Ectodermal cell (in vitro differentiated cells): Measurements from ENCODE around the gene CNNM4.
"Not testable (repeated sequence)": the region's sequence is repeated elsewhere in the genome, so short reads cannot be mapped to it uniquely, and the experiment has no call there.

ENCODE experiments used
- H3K27ac ChIP-seq: 2 replicates; pipeline ENCODE4 v1.7.0; 2013; ENCODE audit warnings: mild to moderate bottlenecking, low read depth, low read length; ENCODE audit not compliant: insufficient read depth, poor library complexity, severe bottlenecking
- H3K27me3 ChIP-seq: 2 replicates; pipeline ENCODE4 v1.7.0; 2013; ENCODE audit warnings: mild to moderate bottlenecking, low read length; ENCODE audit not compliant: insufficient read depth, control insufficient read depth, poor library complexity, severe bottlenecking
- H3K36me3 ChIP-seq: one replicate; pipeline ENCODE4 v1.7.0; 2013; ENCODE audit warnings: low read length; ENCODE audit not compliant: control insufficient read depth, insufficient read depth
- H3K4me1 ChIP-seq: one replicate; pipeline ENCODE4 v1.7.0; 2013; ENCODE audit warnings: low read length; ENCODE audit not compliant: control insufficient read depth, insufficient read depth
- H3K4me3 ChIP-seq: 2 replicates; pipeline ENCODE4 v1.7.0; 2013; ENCODE audit warnings: low read depth, low read length, control low read depth; ENCODE audit not compliant: insufficient read depth
- H3K9me3 ChIP-seq: 2 replicates; pipeline ENCODE4 v1.7.0; 2013; ENCODE audit warnings: mild to moderate bottlenecking, low read length, moderate library complexity; ENCODE audit not compliant: control insufficient read depth
- WGBS, 2 experiments: methylation state at CpG; one replicate each; pipeline ENCODE4 v1.1.7; 2013; ENCODE audit warnings: missing lambda C conversion rate in 2 of 2; 5-methylcytosine and 5-hydroxymethylcytosine counted together

CNNM4 gene

GRCh38 chr2:96801786-96802595 is 41.3 kb downstream of the CNNM4 start:
- H3K4me1 ChIP-seq: no peaks in the 10 kb centered on the region
- no peaks in the 10 kb centered on the region for H3K27me3 ChIP-seq
- no peak overlapping the region for H3K4me3 ChIP-seq
- H3K27ac ChIP-seq: no peak overlapping the region
- peaks cover 10% of the 10 kb centered on the region for H3K36me3 ChIP-seq
- H3K9me3 ChIP-seq: no peaks in the 10 kb centered on the region
- WGBS, 2 experiments: 93% methylated on average over 10 of the region's 10 CpGs

GRCh38 chr2:96802721-96803120 is 42.0 kb downstream of the CNNM4 start:
- Histone ChIP-seq H3K27me3 (no peaks in the 10 kb centered on the region), H3K9me3 (no peaks in the 10 kb centered on the region), H3K36me3 (peaks cover 10% of the 10 kb centered on the region), H3K4me3 (no peak overlapping the region), H3K27ac (no peak overlapping the region), H3K4me1 (no peaks in the 10 kb centered on the region)
- WGBS, 2 experiments: 95 to 96% methylated on average over 7 of the region's 7 CpGs

GRCh38 chr2:96804986-96805385 is 44.3 kb downstream of the CNNM4 start:
- Histone ChIP-seq H3K27ac (no peak overlapping the region), H3K36me3 (peaks cover 19% of the 10 kb centered on the region), H3K4me1 (no peaks in the 10 kb centered on the region), H3K4me3 (no peak overlapping the region), H3K27me3 (no peaks in the 10 kb centered on the region), H3K9me3 (no peaks in the 10 kb centered on the region)

- WGBS, 2 experiments: 95 to 97% methylated on average over 6 to 12 of the region's 20 CpGs
- H3K4me3 ChIP-seq, H3K27ac ChIP-seq, H3K4me1 ChIP-seq, H3K27me3 ChIP-seq, H3K9me3 ChIP-seq: not testable (repeated sequence)
- H3K36me3 ChIP-seq: peaks cover 22% of the 10 kb centered on the region
Measured at GRCh38 chr2:96805946-96806345, 45.2 kb downstream of the CNNM4 start.

GRCh38 chr2:96806468-96807126 is 45.9 kb downstream of the CNNM4 start:
- Histone ChIP-seq H3K9me3 (no peaks in the 10 kb centered on the region), H3K4me1 (no peaks in the 10 kb centered on the region), H3K27me3 (no peaks in the 10 kb centered on the region), H3K27ac (no peak overlapping the region), H3K36me3 (peaks cover 20% of the 10 kb centered on the region), H3K4me3 (no peak overlapping the region)
- 93 to 95% methylated on average over 14 to 20 of the region's 23 CpGs for WGBS, 2 experiments

- H3K4me1 ChIP-seq: no peaks in the 10 kb centered on the region
- peaks cover 15% of the 10 kb centered on the region for H3K36me3 ChIP-seq
- 93 to 95% methylated on average over 10 of the region's 10 CpGs for WGBS, 2 experiments
- H3K9me3 ChIP-seq: no peaks in the 10 kb centered on the region
- no peak overlapping the region for H3K27ac ChIP-seq
- no peaks in the 10 kb centered on the region for H3K27me3 ChIP-seq
- H3K4me3 ChIP-seq: no peak overlapping the region
Measured at GRCh38 chr2:96807127-96807471, 46.4 kb downstream of the CNNM4 start.

GRCh38 chr2:96808176-96808837 is 47.6 kb downstream of the CNNM4 start:
- 93 to 96% methylated on average over 10 of the region's 10 CpGs for WGBS, 2 experiments
- Histone ChIP-seq H3K27me3 (no peaks in the 10 kb centered on the region), H3K9me3 (no peaks in the 10 kb centered on the region), H3K27ac (no peak overlapping the region), H3K4me3 (no peak overlapping the region), H3K36me3 (peaks cover 12% of the 10 kb centered on the region), H3K4me1 (no peaks in the 10 kb centered on the region)

- H3K36me3 ChIP-seq: peaks cover 12% of the 10 kb centered on the region
- H3K27me3 ChIP-seq: no peaks in the 10 kb centered on the region
- no peak overlapping the region for H3K27ac ChIP-seq
- no peaks in the 10 kb centered on the region for H3K9me3 ChIP-seq
- 93 to 94% methylated on average over 13 of the region's 13 CpGs for WGBS, 2 experiments
- no peaks in the 10 kb centered on the region for H3K4me1 ChIP-seq
- H3K4me3 ChIP-seq: no peak overlapping the region
Measured at GRCh38 chr2:96809216-96809882, 48.6 kb downstream of the CNNM4 start.

- H3K27me3 ChIP-seq: peaks cover under 1% of the 10 kb centered on the region
- 90 to 91% methylated on average over 12 of the region's 12 CpGs for WGBS, 2 experiments
- no peak overlapping the region for H3K4me3 ChIP-seq
- H3K36me3 ChIP-seq: peaks cover 12% of the 10 kb centered on the region
- H3K27ac ChIP-seq: no peak overlapping the region
- H3K9me3 ChIP-seq: no peaks in the 10 kb centered on the region
- H3K4me1 ChIP-seq: no peaks in the 10 kb centered on the region
Measured at GRCh38 chr2:96809951-96810782, 49.5 kb downstream of the CNNM4 start.
